Left cardiac atrium (tissue), 4 donors: ENCODE measurements around the gene MMP26. TPM values are rescaled to one million over a fixed set of nuclear protein-coding genes. Genes with fewer than 3 reads are reported as not detected.

Source experiments
- ATAC-seq, 2 donors: fragments of 200-7000 bp; cut with Tn5 transposase; one replicate each; pipeline ENCODE4 v1.9.1; 2020; ENCODE audit warnings: mild to moderate bottlenecking in 2 of 2, moderate library complexity in 2 of 2
- DNase-seq: peaks from one replicate; pipeline ENCODE4 v3.0.0-alpha.2; 2020
- intact Hi-C, 2 donors: fragments of 100-400 bp; cut with DNase I; formaldehyde crosslinking; loops; one replicate each; pipeline versions ENCODE4 v1.14.1 to v1.15.1; 2022 to 2023
- long read RNA-seq: library from polyadenylated mRNA; unstranded; transcript quantifications from one replicate; pipeline ENCODE4 v2.0.0, GENCODE V29; 2021
- total RNA-seq, 2 donors: library from RNA; stranded (reverse); fragmentation: NEBNext Ultra II Directional; extraction: Animal tissue kit (Norgen Biotek cat#: 25700); gene quantifications; one replicate each; pipeline ENCODE4 v1.2.1, GENCODE V29; 2021
- donor health status: DM: no; HTN: yes; CAD: no.
- donor health status: DM: no; HTN: yes; CAD: no; lungs with severe emphysema.
- donor health status: DM: yes; HTN: yes; CAD: no.
- donor health status: Dilated cardiomyopathy.

The MMP26 gene
- total RNA-seq, result not detected
- long read RNA-seq, result 0 reads

DNA sequence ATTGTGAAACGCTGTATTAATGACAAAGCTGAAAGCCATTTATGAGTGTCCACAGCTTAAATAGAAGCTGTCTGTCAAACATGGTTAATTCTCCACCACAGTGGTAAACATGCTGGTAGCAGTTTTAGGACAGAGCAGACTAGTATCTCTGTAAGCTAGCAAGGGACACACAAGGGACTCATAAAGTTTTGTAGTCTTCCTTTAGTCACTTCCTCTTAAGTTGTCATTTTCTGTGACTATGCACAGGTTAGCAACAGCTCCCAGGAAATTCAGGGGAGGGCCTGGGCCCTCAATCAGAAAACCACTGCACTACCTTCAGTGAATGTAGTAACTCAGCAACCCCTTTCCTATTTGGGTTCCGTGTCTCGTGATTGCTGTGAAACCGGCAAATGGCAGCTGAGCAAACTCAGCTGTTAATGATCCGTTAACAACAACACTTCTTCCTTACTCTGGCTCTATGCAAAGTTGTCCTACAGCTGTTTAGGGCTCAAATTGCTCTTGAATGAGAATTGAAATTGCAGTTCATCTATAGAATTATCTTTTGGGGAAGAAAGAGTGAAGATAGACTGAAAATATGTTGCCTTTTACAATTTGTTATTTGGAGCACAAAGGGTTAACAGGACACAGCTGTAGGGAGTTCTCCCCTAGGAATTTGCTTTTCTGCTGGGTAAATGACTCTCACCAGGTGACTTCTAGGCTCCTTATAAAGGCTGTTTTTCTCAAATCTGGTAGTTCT lies at the start of gene MMP26:
Gene MMP26 (plus strand): TSS at position 731 of the 736 bp plus-strand sequence.
- DNase-seq, result no peak
- ATAC-seq, result no peak
- intact Hi-C loops, result no loop called here

DNA sequence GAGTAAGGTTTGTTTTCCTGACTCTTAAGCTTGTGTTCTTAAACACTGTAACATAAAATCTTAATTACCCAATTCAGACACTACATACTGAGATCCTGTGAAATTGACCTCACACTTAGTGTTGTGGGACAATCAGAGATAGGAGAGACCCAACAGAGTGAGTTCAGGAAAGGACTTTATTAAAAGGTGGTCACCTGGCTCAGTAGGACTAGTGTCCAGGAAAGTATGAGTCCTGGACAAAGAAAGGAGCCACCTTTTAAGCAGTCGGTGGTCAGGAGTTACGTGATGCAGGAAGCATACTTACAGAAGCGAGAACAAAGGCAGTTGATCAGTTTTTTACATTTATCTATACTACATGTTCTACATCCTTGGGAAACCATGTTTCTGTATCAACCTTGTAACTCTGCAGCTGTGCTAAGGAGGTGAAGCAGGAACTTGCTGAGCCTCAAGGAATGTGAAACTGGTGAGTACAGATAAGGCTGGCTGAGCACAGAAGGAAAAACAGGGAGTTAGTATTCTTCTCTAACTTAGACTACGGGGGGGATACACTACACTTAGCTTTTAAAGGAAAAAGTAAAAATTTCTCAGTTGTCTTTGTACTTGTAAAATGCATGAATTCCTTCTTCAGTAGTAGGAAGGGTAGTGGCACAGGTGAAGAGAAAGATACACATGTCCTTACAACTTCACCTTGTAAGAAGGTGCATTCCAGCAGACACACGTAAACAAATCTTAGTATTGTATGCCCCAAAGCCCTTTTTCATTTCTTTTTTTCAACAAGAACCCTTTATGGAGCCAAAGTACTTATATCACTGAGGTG lies 45.7 kb upstream of the MMP26 start:
- ATAC-seq, result no peak

DNA sequence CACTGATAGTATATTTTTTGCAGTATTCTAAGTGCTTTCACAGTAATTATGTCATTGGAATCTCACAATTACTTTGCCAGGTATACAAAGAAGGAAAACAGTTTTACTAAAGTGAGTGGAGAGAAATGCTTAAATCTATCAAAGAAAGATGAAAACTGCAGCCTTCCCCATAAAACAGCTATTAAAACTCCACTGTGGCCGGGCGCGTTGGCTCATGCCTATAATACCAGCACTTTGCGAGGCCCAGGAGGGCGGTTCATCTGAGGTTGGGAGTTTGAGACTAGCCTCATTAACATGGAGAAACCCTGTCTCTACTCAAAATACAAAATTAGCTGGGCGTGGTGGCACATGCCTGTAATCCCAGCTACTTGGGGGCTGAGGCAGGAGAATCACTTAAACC lies 41.7 kb upstream of the MMP26 start:
- ATAC-seq (no peak), DNase-seq (no peak)
- intact Hi-C loops, result no loop called here

More for the DNA sequence above, 45.7 kb upstream of the MMP26 start:
- no peak for DNase-seq
- intact Hi-C loops, result no loop called here

DNA sequence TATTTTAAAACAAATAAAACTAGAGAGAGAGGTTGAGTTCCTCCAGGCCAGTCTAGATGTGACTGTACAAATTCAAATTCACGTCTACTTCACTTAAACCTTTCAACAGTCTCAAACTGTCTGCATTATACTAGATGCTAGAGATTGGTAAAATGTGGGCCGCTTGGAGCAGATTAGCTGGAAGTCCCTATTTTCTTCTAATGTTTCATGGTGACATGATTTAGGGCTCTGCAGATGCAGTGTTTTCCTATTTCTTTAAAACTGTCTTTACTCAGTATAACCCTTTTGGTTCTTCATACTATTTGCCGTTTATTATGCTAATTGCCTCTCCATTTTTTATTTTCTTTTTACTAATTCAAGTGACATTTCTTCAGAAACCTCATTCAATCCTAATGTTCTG lies 40.4 kb upstream of the MMP26 start:
- intact Hi-C loops, result no loop called here
- ATAC-seq, result no peak
- no peak for DNase-seq

DNA sequence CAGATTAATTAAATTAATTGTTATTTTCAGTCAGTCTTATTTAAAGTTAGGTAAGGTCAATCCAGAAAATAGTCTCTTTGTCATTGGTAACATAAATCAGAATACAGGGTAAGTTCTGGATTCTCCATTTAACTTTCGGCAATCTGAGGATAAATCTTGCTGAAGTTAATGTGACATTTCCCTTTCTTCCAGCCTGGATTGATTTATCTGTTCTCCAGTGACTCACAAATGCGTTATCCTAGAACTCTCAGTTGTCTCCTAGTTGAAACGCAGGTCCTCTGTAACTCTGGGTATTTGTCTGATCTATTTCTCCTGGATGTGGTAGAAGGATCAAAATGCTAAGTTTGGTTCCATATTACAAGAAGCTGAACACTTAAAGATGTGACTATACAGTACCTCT lies 39.8 kb upstream of the MMP26 start:
- no peak for ATAC-seq
- intact Hi-C loops, result no loop called here
- no peak for DNase-seq

DNA sequence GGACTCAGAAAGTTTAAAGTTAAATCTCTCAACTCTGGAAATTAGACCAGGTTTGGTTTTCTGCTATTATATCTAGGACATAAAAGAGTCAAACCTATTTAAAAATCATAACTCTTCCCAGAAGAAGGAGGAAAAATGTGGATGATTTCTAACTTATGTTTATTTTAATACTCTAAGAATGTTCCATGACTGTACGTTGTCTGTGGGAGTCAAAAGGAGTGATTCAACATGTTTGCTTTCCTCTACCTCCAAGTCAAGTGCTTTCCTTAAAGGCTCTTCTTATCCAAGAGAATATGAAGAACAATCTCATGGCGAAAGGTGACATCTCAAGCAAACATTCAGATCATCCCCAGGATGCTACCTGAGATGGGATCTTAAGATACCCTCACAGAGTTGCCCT lies 39.2 kb upstream of the MMP26 start:
- no peak for DNase-seq
- intact Hi-C loops, result no loop called here
- peak in 1 of 2 donors; percentile 37 for ATAC-seq

DNA sequence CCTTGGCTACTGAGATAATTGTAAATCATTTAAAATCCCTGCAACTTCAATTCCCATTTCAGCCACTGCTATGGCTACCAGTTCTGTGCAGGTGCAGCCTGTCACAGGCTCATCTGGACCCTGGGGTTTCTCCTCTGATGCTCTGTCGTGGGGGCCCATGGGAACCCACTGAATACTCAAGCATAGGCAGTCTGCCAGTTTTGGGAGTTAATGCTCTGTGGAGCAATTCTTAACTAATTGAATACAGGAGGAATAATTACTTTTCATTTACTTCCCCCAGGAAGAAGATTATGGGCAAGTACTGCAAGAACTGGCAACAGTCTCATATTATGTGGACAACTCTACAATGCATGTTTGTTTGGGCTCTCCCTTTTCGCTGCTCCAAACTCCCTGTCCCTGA lies 32.8 kb upstream of the MMP26 start:
- ATAC-seq (no peak), DNase-seq (no peak)
- intact Hi-C loops, result no loop called here

DNA sequence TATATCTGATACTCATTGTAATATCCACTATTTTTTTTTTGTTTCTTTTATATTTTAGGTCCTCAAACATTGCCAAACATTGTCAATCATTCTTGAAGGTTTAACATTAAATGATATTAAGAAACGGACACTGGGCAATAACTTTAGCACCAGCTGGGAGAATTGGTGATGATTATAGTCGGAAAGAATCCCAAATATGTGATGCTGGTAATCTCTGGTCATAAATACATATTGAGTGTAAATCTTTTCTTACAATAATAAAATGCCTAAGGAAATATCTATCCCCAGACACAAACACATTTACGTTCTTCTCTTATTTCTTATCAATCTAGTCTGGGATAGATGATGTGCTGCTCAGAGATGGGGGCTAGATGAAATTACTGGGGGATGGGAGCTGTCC lies 32.1 kb upstream of the MMP26 start:
- intact Hi-C loops, result no loop called here
- DNase-seq, result no peak

DNA sequence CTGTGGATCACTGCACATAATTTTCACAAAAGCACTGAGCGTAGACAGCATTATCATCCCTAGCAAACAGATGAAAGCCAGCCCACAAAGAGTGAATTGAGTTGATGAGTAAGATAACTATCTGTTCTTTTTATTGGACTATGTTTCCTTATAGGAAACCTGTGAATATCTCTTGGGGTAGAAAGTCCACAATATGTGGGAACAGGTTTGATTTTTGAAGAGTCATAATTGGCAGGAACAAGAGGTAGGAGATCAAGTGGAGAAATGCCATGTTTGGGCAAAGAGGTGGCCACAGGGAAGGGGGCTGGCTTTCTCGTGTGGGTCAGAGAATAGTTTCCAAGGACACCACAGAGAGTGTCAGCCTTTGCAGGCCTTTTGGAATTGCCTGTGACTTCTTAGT lies 30.8 kb upstream of the MMP26 start:
- intact Hi-C loops, result no loop called here
- DNase-seq (no peak), ATAC-seq (no peak)

More for the DNA sequence above, 32.1 kb upstream of the MMP26 start:
- no peak for ATAC-seq

DNA sequence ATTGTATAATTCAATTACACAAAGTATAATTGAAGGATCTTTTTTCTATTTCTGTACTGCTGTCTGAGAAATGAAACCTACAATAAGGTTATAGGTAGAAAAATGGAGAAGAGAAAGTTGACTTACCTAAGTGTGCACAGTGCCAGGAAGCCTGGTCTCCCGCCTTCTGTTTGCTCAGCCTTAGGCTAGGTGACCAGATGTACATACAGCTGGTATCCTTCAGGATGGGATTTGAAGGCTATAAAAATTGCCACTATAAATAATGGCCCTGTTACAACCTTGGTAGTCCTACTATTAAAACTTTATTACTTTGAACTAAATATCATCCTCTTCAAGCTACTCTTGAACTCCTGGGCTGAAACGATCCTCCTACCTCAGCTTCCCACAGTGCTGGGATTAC lies 26.6 kb upstream of the MMP26 start:
- no peak for ATAC-seq
- intact Hi-C loops, result no loop called here

DNA sequence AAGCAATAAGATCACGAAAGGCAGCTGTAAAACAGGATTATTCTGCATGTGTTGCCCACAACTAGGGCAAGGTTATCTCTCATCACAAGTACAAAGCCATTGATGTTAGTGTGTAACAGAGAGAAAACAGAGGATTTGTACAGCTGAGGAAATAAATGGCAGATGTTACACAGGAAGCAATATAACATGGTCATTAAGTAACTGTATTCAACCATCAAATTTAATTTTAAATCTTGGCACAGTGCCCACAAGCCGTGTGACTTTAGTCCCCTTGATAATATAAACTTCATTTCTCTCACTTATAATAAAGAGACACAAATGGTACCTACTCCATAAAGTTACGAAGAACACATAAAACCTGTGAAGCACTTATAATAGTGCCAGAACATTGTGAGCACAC lies 24.2 kb upstream of the MMP26 start:
- intact Hi-C loops, result no loop called here
- no peak for DNase-seq
- no peak for ATAC-seq

More for the DNA sequence above, 26.6 kb upstream of the MMP26 start:
- no peak for DNase-seq

DNA sequence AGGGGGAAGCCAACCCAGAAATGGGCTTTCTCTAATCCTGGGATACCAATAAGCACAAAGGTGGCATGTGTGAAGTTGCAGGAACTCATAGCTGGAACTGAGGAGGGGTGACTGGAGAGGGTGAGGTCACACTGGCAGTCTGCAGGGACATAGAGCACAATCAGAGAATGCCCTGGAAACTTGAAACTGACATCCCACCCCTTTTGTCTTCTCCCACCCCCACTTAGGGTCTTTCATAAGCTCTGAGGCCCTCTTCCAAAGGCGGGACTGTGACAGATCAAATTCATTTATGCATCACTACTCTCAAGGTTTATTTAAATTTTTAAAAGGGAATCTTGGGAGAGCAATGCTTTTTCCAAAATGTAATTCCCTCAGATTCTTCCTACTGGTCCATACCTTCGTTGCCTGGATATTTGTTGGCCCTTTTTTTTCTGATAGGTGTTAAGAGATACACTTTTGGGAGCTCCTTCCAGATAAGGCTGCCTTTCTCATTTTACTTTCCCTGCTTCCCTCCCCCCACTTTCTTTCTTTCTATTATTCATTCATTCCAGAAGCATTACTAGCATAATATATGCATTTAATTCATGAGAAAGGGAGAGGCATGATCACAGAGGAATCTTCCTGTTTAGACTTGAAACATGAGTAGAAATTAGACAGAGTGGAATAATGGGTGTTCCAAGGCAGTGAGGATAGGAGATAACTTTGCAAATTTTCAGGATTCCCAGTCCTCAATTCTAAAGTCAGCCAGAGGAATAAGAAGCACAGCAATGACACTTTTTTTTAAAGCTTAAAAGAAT lies 21.8 kb upstream of the MMP26 start:
- ATAC-seq (no peak), DNase-seq (no peak)

DNA sequence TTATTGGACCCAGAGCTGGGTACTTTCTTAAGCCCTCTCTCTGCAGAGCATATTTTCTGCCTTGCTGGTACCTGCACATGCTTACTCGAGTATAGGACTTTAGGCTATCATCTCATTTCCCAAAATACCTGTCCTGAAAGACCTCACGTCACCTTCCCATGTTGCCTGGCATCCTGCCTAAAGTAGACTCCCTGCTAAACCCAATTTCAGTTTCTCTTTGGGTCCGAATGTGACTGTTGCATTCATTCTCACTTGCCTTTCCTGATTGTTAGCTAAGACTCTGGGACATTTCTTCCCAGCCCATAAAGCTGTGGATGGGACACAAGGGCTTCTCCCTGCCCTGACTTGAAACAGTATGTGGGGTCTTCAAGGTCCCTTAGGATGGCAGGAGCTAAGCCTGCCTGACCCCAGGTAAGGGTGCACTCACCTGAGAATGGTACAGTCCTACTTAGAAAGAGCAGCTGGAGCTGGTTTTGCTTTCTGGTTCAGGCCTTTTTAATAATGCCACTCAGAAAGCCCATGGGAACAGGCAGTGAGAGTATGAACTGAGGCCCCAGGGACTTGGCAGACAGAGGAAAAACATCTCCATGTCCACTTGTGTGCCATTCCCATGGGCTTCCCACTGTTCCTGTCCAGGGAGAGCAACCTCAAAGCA lies 19.8 kb upstream of the MMP26 start:
- no peak for ATAC-seq

More for the DNA sequence above, 21.8 kb upstream of the MMP26 start:
- intact Hi-C loops, result no loop called here

DNA sequence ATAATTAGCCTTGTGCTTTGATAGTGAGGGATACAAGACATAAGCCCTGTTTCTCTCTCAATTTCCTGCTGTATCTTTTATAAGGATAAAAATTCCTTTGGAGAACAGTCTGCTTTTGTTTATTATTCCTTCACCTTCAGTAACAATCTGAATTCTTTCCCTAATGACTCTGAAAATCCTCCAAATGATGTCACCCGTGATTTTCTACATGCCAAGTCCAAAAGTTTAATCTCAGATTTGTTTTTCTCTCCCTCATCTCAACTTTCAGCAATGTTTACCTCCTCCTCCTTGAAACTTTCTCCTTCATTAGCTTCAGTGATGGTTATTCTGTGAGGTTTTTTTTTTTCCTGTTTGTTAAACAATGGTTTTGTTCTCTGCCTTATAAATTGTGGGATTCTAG lies 9.1 kb upstream of the MMP26 start:
- ATAC-seq (no peak), DNase-seq (no peak)
- intact Hi-C loops, result no loop called here

More for the DNA sequence above, 19.8 kb upstream of the MMP26 start:
- no peak for DNase-seq
- intact Hi-C loops, result no loop called here

DNA sequence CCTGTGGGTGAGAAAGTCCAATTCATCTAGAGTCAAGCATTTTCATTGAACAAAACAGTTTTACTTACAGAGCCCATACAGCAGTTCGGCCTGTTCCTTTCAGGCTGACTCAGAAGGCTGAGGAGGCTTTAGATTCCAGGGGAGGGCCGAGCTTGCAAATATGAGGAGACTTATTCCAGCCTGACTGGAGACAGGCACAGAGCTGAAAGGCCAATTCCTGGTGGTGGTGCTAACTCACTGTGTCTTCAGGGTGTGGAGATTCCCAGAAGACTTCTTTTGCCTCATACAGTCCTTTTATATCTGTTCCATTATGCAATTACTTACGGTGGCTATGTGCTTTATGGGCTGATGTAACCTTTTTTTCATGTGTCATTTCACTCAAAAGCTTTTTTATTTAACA lies 7.0 kb upstream of the MMP26 start, which contains the start of gene OR51E2:
Gene OR51E2 (minus strand): TSS at position 269 of the 400 bp plus-strand sequence. CDS start 15,142 bp downstream, outside the sequence.
- intact Hi-C loops, result no loop called here
- ATAC-seq, result peak in 1 of 2 donors; percentile 72
- no peak for DNase-seq

DNA sequence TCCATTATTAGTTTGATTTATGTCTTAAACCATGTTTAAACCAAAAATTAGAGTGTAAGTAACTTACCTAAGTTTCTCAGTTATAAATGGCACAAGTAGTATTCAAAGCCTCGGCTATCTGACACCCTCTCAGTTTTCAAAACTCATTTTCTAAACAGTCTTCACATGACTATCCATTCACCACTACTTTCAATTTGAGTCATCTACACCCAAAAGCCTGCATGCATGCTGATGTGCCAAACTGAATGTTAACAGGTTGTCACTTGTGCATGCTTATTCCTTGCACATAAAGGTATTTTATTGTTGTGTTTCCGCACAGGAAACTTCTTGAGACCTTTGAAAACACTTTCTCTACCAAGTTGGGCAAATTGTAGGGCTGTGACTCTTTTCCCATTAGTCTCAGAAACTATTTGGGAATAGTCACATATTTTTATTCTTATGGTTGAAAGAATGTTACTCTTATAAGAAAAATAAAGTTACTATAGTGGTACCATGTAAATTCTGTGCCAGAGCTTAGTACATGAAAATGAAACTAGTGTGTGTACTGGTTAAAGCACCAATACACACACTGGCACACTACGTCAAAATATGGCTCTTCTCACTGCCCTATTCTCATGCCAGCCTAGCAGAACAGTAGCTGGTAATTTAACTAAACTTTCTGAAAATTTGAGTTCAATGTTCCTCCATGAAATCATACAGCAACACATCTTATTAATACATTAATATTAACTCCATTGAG lies 4.7 kb upstream of the MMP26 start:
- ATAC-seq, result no peak
- DNase-seq, result no peak
- intact Hi-C loops, result no loop called here

DNA sequence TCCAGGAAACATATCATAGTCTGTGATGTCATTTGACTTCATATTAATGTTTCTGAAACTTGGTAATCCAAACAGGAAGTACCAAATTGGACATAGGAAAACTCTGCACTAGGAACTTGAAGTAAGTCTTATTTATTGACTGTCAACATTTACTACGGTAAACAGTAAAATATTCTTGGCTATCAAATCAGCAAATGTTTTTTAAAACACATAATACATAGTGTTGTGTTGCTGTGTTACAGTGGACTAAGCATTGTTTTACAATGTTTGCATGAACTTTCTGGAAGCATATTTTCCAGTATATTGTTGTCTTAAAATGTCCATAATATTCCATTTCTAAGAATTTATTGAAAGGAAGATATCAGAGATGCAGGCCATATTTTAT lies 4.2 kb upstream of the MMP26 start:
- no peak for DNase-seq
- no peak for ATAC-seq
- intact Hi-C loops, result no loop called here

DNA sequence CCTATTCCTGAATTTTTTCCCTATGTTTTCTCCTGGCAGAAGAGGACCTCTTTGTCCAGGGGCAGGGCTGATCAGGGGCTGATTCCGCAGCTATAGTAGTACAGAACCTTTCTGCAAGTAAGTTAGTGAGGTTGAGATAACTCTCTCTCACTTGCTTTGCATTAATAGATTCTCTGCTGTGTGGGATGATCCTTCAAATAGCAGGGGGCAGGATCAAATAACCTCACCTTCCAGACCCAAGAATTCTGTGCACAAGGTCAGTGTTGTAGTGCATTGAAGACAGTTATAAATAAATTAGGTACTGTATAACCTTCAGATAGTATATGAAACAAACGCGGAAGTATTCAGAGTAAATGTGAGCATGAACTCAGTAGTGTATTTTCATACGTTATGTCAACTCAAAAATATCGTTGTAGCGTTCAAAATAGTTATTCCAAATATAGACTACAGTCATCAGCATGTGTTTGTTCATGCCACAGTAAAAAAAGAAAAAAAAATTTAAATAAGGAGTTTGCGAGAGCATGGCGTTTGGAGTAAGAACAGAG lies 278 bp downstream of the MMP26 start:
- DNase-seq (no peak), ATAC-seq (no peak)
- intact Hi-C loops, result no loop called here
